Gastroesophageal sphincter (tissue), 3 donors: ENCODE measurements around the gene ATP6V0B.

Experiments used
- CTCF ChIP-seq, 4 experiments: fragments of 200-600 bp in 2 of 4; fragments of 450-650 bp in 2 of 4; sonication (generic) in 1 of 4; IDR thresholded peaks; one replicate each; pipeline ENCODE4 v1.5.1; 2017 to 2019; ENCODE audit warnings: antibody characterized with exemption in 4 of 4, mild to moderate bottlenecking in 2 of 4, moderate library complexity in 2 of 4
- POLR2A ChIP-seq, 2 donors: fragments of 450-650 bp; IDR thresholded peaks; one replicate each; pipeline ENCODE4 v1.6.1; 2017; ENCODE audit warnings: antibody characterized with exemption in 2 of 2, mild to moderate bottlenecking in 2 of 2, moderate library complexity in 1 of 2

GRCh38 chr1:43937179-43937865 is 37.4 kb upstream of the ATP6V0B start:
- no peak for TF ChIP-seq CTCF (IDR thresholded peaks at IDR 0.05)
- TF ChIP-seq POLR2A (IDR thresholded peaks at IDR 0.05) = no peak
